HEK293 (cell line): ENCODE results near the gene ACVRL1.

ENCODE experiments used
- CTCF ChIA-PET: fragments of 350-600 bp; formaldehyde crosslinking; extraction: SDS; loops from one replicate; lab custom pipeline; 2021; ENCODE audit warnings: antibody characterized with exemption; lab: Yijun Ruan, JAX
- POLR2A ChIA-PET: fragments of 300-600 bp; formaldehyde crosslinking; extraction: SDS; loops from one replicate; lab custom pipeline; 2020; ENCODE audit warnings: antibody characterized with exemption, inconsistent platforms; lab: Yijun Ruan, JAX
- H3K27ac ChIP-seq: fragments of 200-500 bp; sonication (Bioruptor generic); 2 replicates; pipeline ENCODE4 v1.5.1; 2014; ENCODE audit warnings: low read depth, low read length, control low read depth, inconsistent platforms; ENCODE audit errors: extremely low read depth
- H3K36me3 ChIP-seq, 2 experiments: fragments of 200-500 bp in 1 of 2; sonication (Bioruptor generic) in 1 of 2; 1 replicate in 1 of 2; 2 replicates in 1 of 2; pipeline ENCODE4 v1.5.1; 2014 to 2017; ENCODE audit warnings: inconsistent platforms in 2 of 2, low read length in 2 of 2; ENCODE audit not compliant: control insufficient read depth in 2 of 2, insufficient read depth in 1 of 2
- H3K4me1 ChIP-seq: fragments of 200-500 bp; sonication (Bioruptor generic); 2 replicates; pipeline ENCODE4 v1.5.1; 2014; ENCODE audit warnings: mild to moderate bottlenecking, low read length, inconsistent platforms; ENCODE audit not compliant: control insufficient read depth, insufficient read depth
- H3K4me3 ChIP-seq: 2 replicates; pipeline ENCODE4 v1.5.1; 2011; ENCODE audit warnings: low read depth, mild to moderate bottlenecking, control low read depth, low read length, moderate library complexity
- H3K9me3 ChIP-seq: fragments of 200-500 bp; sonication (Bioruptor generic); 2 replicates; pipeline ENCODE4 v1.5.1; 2014; ENCODE audit warnings: low read depth, low read length, inconsistent platforms; ENCODE audit not compliant: control insufficient read depth, insufficient read depth
- KLF9 ChIP-seq: fragments of 450-650 bp; formaldehyde crosslinking; IDR thresholded peaks from 2 replicates; pipeline ENCODE4 v1.5.1; 2016; ENCODE audit warnings: missing biosample characterization, missing genetic modification characterization, low read depth
- MZF1 ChIP-seq: fragments of 450-650 bp; formaldehyde crosslinking; IDR thresholded peaks from 2 replicates; pipeline ENCODE4 v1.5.1; 2017; ENCODE audit warnings: missing biosample characterization, missing genetic modification characterization, borderline replicate concordance
- ZBTB11 ChIP-seq: fragments of 450-650 bp; formaldehyde crosslinking; conservative IDR thresholded peaks from 2 replicates; pipeline ENCODE4 v1.5.1; 2016; ENCODE audit warnings: low read depth, missing biosample characterization, missing genetic modification characterization
- ZBTB26 ChIP-seq: fragments of 450-650 bp; formaldehyde crosslinking; optimal IDR thresholded peaks from 2 replicates; pipeline ENCODE3; 2016; ENCODE audit warnings: missing biosample characterization, mild to moderate bottlenecking, missing genetic modification characterization
- ZFP41 ChIP-seq: fragments of 450-650 bp; formaldehyde crosslinking; IDR thresholded peaks from 2 replicates; pipeline ENCODE4 v1.5.1; 2016; ENCODE audit warnings: missing biosample characterization, missing genetic modification characterization, borderline replicate concordance
- ZNF112 ChIP-seq: fragments of 450-650 bp; formaldehyde crosslinking; IDR thresholded peaks from 2 replicates; pipeline ENCODE4 v1.5.0; 2017; ENCODE audit warnings: missing biosample characterization, missing genetic modification characterization
- ZNF239 ChIP-seq: fragments of 450-650 bp; formaldehyde crosslinking; IDR thresholded peaks from 2 replicates; pipeline ENCODE4 v1.5.1; 2016; ENCODE audit warnings: missing biosample characterization, missing genetic modification characterization
- ZNF302 ChIP-seq: fragments of 450-650 bp; formaldehyde crosslinking; IDR thresholded peaks from 2 replicates; pipeline ENCODE4 v1.5.1; 2016; ENCODE audit warnings: missing biosample characterization, missing genetic modification characterization, low read depth
- ZNF311 ChIP-seq: fragments of 450-650 bp; formaldehyde crosslinking; IDR thresholded peaks from 2 replicates; pipeline ENCODE4 v1.5.1; 2017; ENCODE audit warnings: missing biosample characterization, missing genetic modification characterization, borderline replicate concordance
- ZNF398 ChIP-seq: fragments of 450-650 bp; formaldehyde crosslinking; IDR thresholded peaks from 2 replicates; pipeline ENCODE4 v1.5.1; 2017; ENCODE audit warnings: missing biosample characterization, missing genetic modification characterization
- ZNF416 ChIP-seq: fragments of 450-650 bp; formaldehyde crosslinking; IDR thresholded peaks from 2 replicates; pipeline ENCODE4 v1.5.1; 2016; ENCODE audit warnings: missing biosample characterization, missing genetic modification characterization
- ZNF433 ChIP-seq: fragments of 450-650 bp; formaldehyde crosslinking; IDR thresholded peaks from 2 replicates; pipeline ENCODE4 v1.5.1; 2016; ENCODE audit warnings: missing biosample characterization, missing genetic modification characterization, low read depth
- ZNF518A ChIP-seq: fragments of 450-650 bp; formaldehyde crosslinking; conservative IDR thresholded peaks from 2 replicates; pipeline ENCODE4 v1.5.1; 2016; ENCODE audit warnings: low read depth, missing biosample characterization, missing genetic modification characterization
- ZNF600 ChIP-seq: fragments of 450-650 bp; formaldehyde crosslinking; IDR thresholded peaks from 2 replicates; pipeline ENCODE4 v1.5.1; 2016; ENCODE audit warnings: missing biosample characterization, missing genetic modification characterization
- ZNF658 ChIP-seq: fragments of 450-650 bp; formaldehyde crosslinking; IDR thresholded peaks from 2 replicates; pipeline ENCODE4; 2016; ENCODE audit warnings: missing biosample characterization, missing genetic modification characterization
- ZNF677 ChIP-seq: fragments of 450-650 bp; IDR thresholded peaks from 2 replicates; pipeline ENCODE4 v1.5.0; 2018; ENCODE audit warnings: missing biosample characterization, mild to moderate bottlenecking, missing genetic modification characterization, moderate library complexity
- ZNF701 ChIP-seq: fragments of 450-650 bp; formaldehyde crosslinking; IDR thresholded peaks from 2 replicates; pipeline ENCODE4 v1.5.1; 2016; ENCODE audit warnings: missing biosample characterization, missing genetic modification characterization
- ZNF843 ChIP-seq: fragments of 450-650 bp; formaldehyde crosslinking; IDR thresholded peaks from 2 replicates; pipeline ENCODE4 v1.5.1; 2016; ENCODE audit warnings: missing biosample characterization, missing genetic modification characterization

ACVRL1 gene

GRCh38 chr12:51896236-51896635, 11.1 kb upstream of the ACVRL1 start (continued):
- TF ChIP-seq ZNF398 (no peak), ZNF302 (tag by site-specific recombination) (no peak), ZNF239 (no peak), ZNF658 (tag by site-specific recombination) (no peak), ZFP41 (no peak), ZNF677 (tag by site-specific recombination) (no peak), ZBTB26 (tag by site-specific recombination) (no peak), ZNF112 (no peak)
- TF ChIP-seq, all 188 proteins: peak for 0

GRCh38 chr12:51897181-51897580, 10.1 kb upstream of the ACVRL1 start:
- no peak overlapping the region for H3K4me3 ChIP-seq
- no peaks in the 10 kb centered on the region for H3K4me1 ChIP-seq
- H3K36me3 ChIP-seq, result no peaks in the 10 kb centered on the region
- no peak overlapping the region for H3K27ac ChIP-seq
- POLR2A ChIA-PET, result no interaction called here
- H3K9me3 ChIP-seq, result no peaks in the 10 kb centered on the region
- TF ChIP-seq MZF1 (tag by site-specific recombination) (no peak), ZBTB11 (no peak), ZNF416 (tag by site-specific recombination) (no peak), ZNF433 (tag by site-specific recombination) (no peak)
- CTCF ChIA-PET, result interaction anchor here (0.9 to 2.1 kb wide), 7 partner anchors 26 to 129 kb away, joined by 3 to 6 read pairs (median 4); no protein-coding TSS in a partner anchor

- TF ChIP-seq ZNF311 (tag by site-specific recombination), result no peak
- TF ChIP-seq KLF9, result no peak
- no peak for TF ChIP-seq ZNF518A
- TF ChIP-seq ZNF416 (tag by site-specific recombination), result no peak
- no peak for TF ChIP-seq ZNF600 (tag by site-specific recombination)
- no peak for TF ChIP-seq ZNF701 (tag by site-specific recombination)
- no peak for TF ChIP-seq ZNF843 (tag by site-specific recombination)
- TF ChIP-seq, all 188 proteins: peak for 0
- Histone ChIP-seq H3K27ac (no peak overlapping the region), H3K9me3 (no peaks in the 10 kb centered on the region), H3K4me1 (no peaks in the 10 kb centered on the region), H3K4me3 (no peak overlapping the region), H3K36me3 (no peaks in the 10 kb centered on the region)
- POLR2A ChIA-PET, result interaction anchor here (0.7 kb wide), 1 partner anchor 13 kb away, joined by 3 read pairs; no protein-coding TSS in a partner anchor
- CTCF ChIA-PET, result interaction anchor here (0.8 to 2.1 kb wide), 4 partner anchors 23 to 123 kb away, joined by 4 to 7 read pairs (median 4); no protein-coding TSS in a partner anchor
These were observed 8.8 kb upstream of the ACVRL1 start for GRCh38 chr12:51898506-51898905.
